Coronary artery (tissue), 2 donors: Measurements from ENCODE around the gene PLXNA4.

Source experiments
- DNase-seq: peaks from one replicate; pipeline ENCODE4 v3.0.0-alpha.2; 2017; ENCODE audit warnings: low spot score
- H3K27ac ChIP-seq, 2 donors: fragments of 200-600 bp; sonication (generic); one replicate each; pipeline ENCODE4 v1.5.1; 2016 to 2019
- H3K4me3 ChIP-seq: fragments of 200-600 bp; sonication (generic); 2 replicates; pipeline ENCODE4 v1.5.1; 2016; ENCODE audit warnings: mild to moderate bottlenecking, moderate library complexity
- CTCF ChIP-seq: fragments of 200-600 bp; sonication (generic); IDR thresholded peaks from one replicate; pipeline ENCODE4 v1.5.1; 2019; ENCODE audit warnings: antibody characterized with exemption

Gene PLXNA4

GRCh38 chr7:132138817-132139216 is 437.5 kb downstream of the PLXNA4 start:
- TF ChIP-seq CTCF, result no peak
- DNase-seq, result no peak
- Histone ChIP-seq H3K27ac (no peak overlapping the region), H3K4me3 (no peak overlapping the region)

- H3K27ac ChIP-seq, result no peak overlapping the region
- TF ChIP-seq CTCF, result no peak
- H3K4me3 ChIP-seq, result no peak overlapping the region
- no peak for DNase-seq
Measured at GRCh38 chr7:132137681-132138080, 438.6 kb downstream of the PLXNA4 start.

GRCh38 chr7:132135746-132136385 is 440.4 kb downstream of the PLXNA4 start:
- no peak for TF ChIP-seq CTCF
- H3K4me3 ChIP-seq, result no peak overlapping the region
- DNase-seq, result no peak
- no peak overlapping the region for H3K27ac ChIP-seq

GRCh38 chr7:132134814-132135445 is 441.3 kb downstream of the PLXNA4 start:
- TF ChIP-seq CTCF, result no peak
- Histone ChIP-seq H3K4me3 (no peak overlapping the region), H3K27ac (no peak overlapping the region)
- no peak for DNase-seq

- TF ChIP-seq CTCF, result no peak
- Histone ChIP-seq H3K27ac (no peak overlapping the region), H3K4me3 (no peak overlapping the region)
- DNase-seq, result no peak
Measured at GRCh38 chr7:132133501-132133900, 442.8 kb downstream of the PLXNA4 start.

- TF ChIP-seq CTCF, result no peak
- no peak overlapping the region for H3K27ac ChIP-seq
- DNase-seq, result no peak
- no peak overlapping the region for H3K4me3 ChIP-seq
Measured at GRCh38 chr7:132131196-132131595, 445.1 kb downstream of the PLXNA4 start.

GRCh38 chr7:132130497-132130896 is 445.8 kb downstream of the PLXNA4 start:
- H3K4me3 ChIP-seq, result no peak overlapping the region
- TF ChIP-seq CTCF, result no peak
- DNase-seq, result no peak
- H3K27ac ChIP-seq, result no peak overlapping the region
